ENCODE measurements around the gene TADA1. TPM values are rescaled to one million over a fixed set of nuclear protein-coding genes. Genes with fewer than 3 reads are reported as not detected.

Gene TADA1
- total RNA-seq, 1 experiment from 2014 or later, result 16.6 TPM

GRCh38 chr1:166840309-166841274 is 35.5 kb downstream of the TADA1 start:
- peaks cover 23% of the 10 kb centered on the region for H3K4me1 Mint-ChIP-seq
- peak overlapping the region; percentile 78 for H3K27ac Mint-ChIP-seq
- CTCF ChIA-PET, result interaction anchor here (2.7 kb wide), 1 partner anchor 18 kb away, joined by 7 read pairs; no protein-coding TSS in a partner anchor
- peaks cover 3% of the 10 kb centered on the region for H3K27me3 Mint-ChIP-seq (ENCODE audit: low read depth)
- DNase-seq (ENCODE audit: low spot score) (no peak), ATAC-seq (no peak)
- no peaks in the 10 kb centered on the region for H3K9me3 Mint-ChIP-seq
- TF ChIP-seq HMGA2 (CRISPR knock-in tag; IDR thresholded peaks at IDR 0.05), result no peak
- TF ChIP-seq, protein P1, sequence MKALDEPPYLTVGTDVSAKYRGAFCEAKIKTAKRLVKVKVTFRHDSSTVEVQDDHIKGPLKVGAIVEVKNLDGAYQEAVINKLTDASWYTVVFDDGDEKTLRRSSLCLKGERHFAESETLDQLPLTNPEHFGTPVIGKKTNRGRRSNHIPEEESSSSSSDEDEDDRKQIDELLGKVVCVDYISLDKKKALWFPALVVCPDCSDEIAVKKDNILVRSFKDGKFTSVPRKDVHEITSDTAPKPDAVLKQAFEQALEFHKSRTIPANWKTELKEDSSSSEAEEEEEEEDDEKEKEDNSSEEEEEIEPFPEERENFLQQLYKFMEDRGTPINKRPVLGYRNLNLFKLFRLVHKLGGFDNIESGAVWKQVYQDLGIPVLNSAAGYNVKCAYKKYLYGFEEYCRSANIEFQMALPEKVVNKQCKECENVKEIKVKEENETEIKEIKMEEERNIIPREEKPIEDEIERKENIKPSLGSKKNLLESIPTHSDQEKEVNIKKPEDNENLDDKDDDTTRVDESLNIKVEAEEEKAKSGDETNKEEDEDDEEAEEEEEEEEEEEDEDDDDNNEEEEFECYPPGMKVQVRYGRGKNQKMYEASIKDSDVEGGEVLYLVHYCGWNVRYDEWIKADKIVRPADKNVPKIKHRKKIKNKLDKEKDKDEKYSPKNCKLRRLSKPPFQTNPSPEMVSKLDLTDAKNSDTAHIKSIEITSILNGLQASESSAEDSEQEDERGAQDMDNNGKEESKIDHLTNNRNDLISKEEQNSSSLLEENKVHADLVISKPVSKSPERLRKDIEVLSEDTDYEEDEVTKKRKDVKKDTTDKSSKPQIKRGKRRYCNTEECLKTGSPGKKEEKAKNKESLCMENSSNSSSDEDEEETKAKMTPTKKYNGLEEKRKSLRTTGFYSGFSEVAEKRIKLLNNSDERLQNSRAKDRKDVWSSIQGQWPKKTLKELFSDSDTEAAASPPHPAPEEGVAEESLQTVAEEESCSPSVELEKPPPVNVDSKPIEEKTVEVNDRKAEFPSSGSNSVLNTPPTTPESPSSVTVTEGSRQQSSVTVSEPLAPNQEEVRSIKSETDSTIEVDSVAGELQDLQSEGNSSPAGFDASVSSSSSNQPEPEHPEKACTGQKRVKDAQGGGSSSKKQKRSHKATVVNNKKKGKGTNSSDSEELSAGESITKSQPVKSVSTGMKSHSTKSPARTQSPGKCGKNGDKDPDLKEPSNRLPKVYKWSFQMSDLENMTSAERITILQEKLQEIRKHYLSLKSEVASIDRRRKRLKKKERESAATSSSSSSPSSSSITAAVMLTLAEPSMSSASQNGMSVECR (CRISPR knock-in tag; IDR thresholded peaks at IDR 0.05; ENCODE audit: borderline replicate concordance), result no peak
- no peak for TF ChIP-seq SMAD4 (CRISPR knock-in tag; IDR thresholded peaks at IDR 0.05)
- no peak for TF ChIP-seq ZNF317 (CRISPR knock-in tag; IDR thresholded peaks at IDR 0.05; ENCODE audit: borderline replicate concordance, low read depth)
- no peak for TF ChIP-seq ZNF232 (CRISPR knock-in tag; IDR thresholded peaks at IDR 0.05)
- TF ChIP-seq USF2 (CRISPR knock-in tag; IDR thresholded peaks at IDR 0.05), result no peak
- no peak for TF ChIP-seq FOXP4 (CRISPR knock-in tag; IDR thresholded peaks at IDR 0.05)
- TF ChIP-seq, protein P2, sequence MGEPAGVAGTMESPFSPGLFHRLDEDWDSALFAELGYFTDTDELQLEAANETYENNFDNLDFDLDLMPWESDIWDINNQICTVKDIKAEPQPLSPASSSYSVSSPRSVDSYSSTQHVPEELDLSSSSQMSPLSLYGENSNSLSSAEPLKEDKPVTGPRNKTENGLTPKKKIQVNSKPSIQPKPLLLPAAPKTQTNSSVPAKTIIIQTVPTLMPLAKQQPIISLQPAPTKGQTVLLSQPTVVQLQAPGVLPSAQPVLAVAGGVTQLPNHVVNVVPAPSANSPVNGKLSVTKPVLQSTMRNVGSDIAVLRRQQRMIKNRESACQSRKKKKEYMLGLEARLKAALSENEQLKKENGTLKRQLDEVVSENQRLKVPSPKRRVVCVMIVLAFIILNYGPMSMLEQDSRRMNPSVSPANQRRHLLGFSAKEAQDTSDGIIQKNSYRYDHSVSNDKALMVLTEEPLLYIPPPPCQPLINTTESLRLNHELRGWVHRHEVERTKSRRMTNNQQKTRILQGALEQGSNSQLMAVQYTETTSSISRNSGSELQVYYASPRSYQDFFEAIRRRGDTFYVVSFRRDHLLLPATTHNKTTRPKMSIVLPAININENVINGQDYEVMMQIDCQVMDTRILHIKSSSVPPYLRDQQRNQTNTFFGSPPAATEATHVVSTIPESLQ (CRISPR knock-in tag; IDR thresholded peaks at IDR 0.05), result no peak
- no peak for TF ChIP-seq ESRRA (CRISPR knock-in tag; IDR thresholded peaks at IDR 0.05; ENCODE audit: borderline replicate concordance)
- TF ChIP-seq, protein P3, sequence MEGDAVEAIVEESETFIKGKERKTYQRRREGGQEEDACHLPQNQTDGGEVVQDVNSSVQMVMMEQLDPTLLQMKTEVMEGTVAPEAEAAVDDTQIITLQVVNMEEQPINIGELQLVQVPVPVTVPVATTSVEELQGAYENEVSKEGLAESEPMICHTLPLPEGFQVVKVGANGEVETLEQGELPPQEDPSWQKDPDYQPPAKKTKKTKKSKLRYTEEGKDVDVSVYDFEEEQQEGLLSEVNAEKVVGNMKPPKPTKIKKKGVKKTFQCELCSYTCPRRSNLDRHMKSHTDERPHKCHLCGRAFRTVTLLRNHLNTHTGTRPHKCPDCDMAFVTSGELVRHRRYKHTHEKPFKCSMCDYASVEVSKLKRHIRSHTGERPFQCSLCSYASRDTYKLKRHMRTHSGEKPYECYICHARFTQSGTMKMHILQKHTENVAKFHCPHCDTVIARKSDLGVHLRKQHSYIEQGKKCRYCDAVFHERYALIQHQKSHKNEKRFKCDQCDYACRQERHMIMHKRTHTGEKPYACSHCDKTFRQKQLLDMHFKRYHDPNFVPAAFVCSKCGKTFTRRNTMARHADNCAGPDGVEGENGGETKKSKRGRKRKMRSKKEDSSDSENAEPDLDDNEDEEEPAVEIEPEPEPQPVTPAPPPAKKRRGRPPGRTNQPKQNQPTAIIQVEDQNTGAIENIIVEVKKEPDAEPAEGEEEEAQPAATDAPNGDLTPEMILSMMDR (IDR thresholded peaks at IDR 0.05), result no peak
- no peak for TF ChIP-seq E2F1 (CRISPR knock-in tag; IDR thresholded peaks at IDR 0.05)
- TF ChIP-seq ZNF671 (CRISPR knock-in tag; IDR thresholded peaks at IDR 0.05), result no peak
- no peak for TF ChIP-seq RELA (CRISPR knock-in tag; IDR thresholded peaks at IDR 0.05; ENCODE audit: borderline replicate concordance)
- no peak for TF ChIP-seq TCF7 (CRISPR knock-in tag; IDR thresholded peaks at IDR 0.05; ENCODE audit: low read depth)
- TF ChIP-seq ZNF219 (CRISPR knock-in tag; IDR thresholded peaks at IDR 0.05; ENCODE audit: borderline replicate concordance), result no peak
- no peak for TF ChIP-seq ZNF263 (CRISPR knock-in tag; IDR thresholded peaks at IDR 0.05; ENCODE audit: low read depth)
- TF ChIP-seq JUN (CRISPR knock-in tag; IDR thresholded peaks at IDR 0.05), result no peak
- peak overlapping the region; percentile 82 for H3K4me3 Mint-ChIP-seq
- H3K36me3 Mint-ChIP-seq, result peaks cover 47% of the 10 kb centered on the region
- POLR2A ChIA-PET, result interaction anchor here (1.9 kb wide), 1 partner anchor 35 kb away, joined by 11 read pairs; the partner anchor contains the start of gene TADA1
